Effector memory CD8-positive, alpha-beta T cell (primary cell): ENCODE results near the gene CDH13.

Experiments used
- ATAC-seq: fragments of 150-1000 bp; cut with Tn5 transposase; replicated peaks from 2 replicates; pipeline ENCODE4 v1.10.0; 2021; ENCODE audit warnings: mild to moderate bottlenecking, moderate library complexity
- DNase-seq, 3 experiments: peaks; one replicate each; pipeline ENCODE4 v3.0.0; 2021
- H3K27ac Mint-ChIP-seq, 2 donors: one replicate each; pipeline ENCODE4 v1.8.0; 2022; ENCODE audit warnings: mild to moderate bottlenecking in 2 of 2, mixed read lengths in 2 of 2, moderate library complexity in 2 of 2
- H3K27me3 Mint-ChIP-seq, 2 donors: one replicate each; pipeline ENCODE4 v1.8.0; 2022; ENCODE audit warnings: mixed read lengths in 2 of 2
- H3K36me3 Mint-ChIP-seq: one replicate; pipeline ENCODE4 v1.8.0; 2022; ENCODE audit warnings: mild to moderate bottlenecking, moderate library complexity, mixed read lengths; ENCODE audit not compliant: insufficient read depth
- H3K4me1 Mint-ChIP-seq, 2 donors: one replicate each; pipeline ENCODE4 v1.8.0; 2022; ENCODE audit warnings: low read depth in 2 of 2, mixed read lengths in 2 of 2
- H3K4me3 Mint-ChIP-seq, 2 donors: one replicate each; pipeline ENCODE4 v1.8.0; 2022; ENCODE audit warnings: mild to moderate bottlenecking in 2 of 2, mixed read lengths in 2 of 2, moderate library complexity in 2 of 2
- H3K9me3 Mint-ChIP-seq, 2 donors: one replicate each; pipeline ENCODE4 v1.8.0; 2022; ENCODE audit warnings: mixed read lengths in 2 of 2

The CDH13 gene

GRCh38 chr16:83651871-83652270 is 1025.1 kb downstream of the CDH13 start:
- H3K9me3 Mint-ChIP-seq, result no peaks in the 10 kb centered on the region
- no peak overlapping the region for H3K27ac Mint-ChIP-seq
- no peak for DNase-seq
- H3K36me3 Mint-ChIP-seq, result peaks cover 3% of the 10 kb centered on the region
- H3K4me3 Mint-ChIP-seq, result no peak overlapping the region
- H3K4me1 Mint-ChIP-seq, result no peaks in the 10 kb centered on the region
- ATAC-seq, result no peak
- H3K27me3 Mint-ChIP-seq, result peaks cover 0 to 20% of the 10 kb centered on the region in 2 donors

- no peak for DNase-seq
These were observed 1026.2 kb downstream of the CDH13 start for GRCh38 chr16:83652943-83653342.

GRCh38 chr16:83653785-83654184 is 1027.0 kb downstream of the CDH13 start:
- no peak overlapping the region for H3K4me3 Mint-ChIP-seq
- ATAC-seq (no peak), DNase-seq (no peak)
- peaks cover 3% of the 10 kb centered on the region for H3K36me3 Mint-ChIP-seq
- H3K9me3 Mint-ChIP-seq, result no peaks in the 10 kb centered on the region
- H3K27me3 Mint-ChIP-seq, result peaks cover 0 to 20% of the 10 kb centered on the region in 2 donors
- H3K4me1 Mint-ChIP-seq, result no peaks in the 10 kb centered on the region
- H3K27ac Mint-ChIP-seq, result no peak overlapping the region

More at GRCh38 chr16:83652943-83653342, 1026.2 kb downstream of the CDH13 start:
- Mint-ChIP-seq H3K27me3 (peaks cover 0 to 20% of the 10 kb centered on the region in 2 donors), H3K4me3 (no peak overlapping the region), H3K27ac (no peak overlapping the region), H3K36me3 (peaks cover 3% of the 10 kb centered on the region), H3K9me3 (no peaks in the 10 kb centered on the region), H3K4me1 (no peaks in the 10 kb centered on the region)
- ATAC-seq, result no peak

- Mint-ChIP-seq H3K27ac (no peak overlapping the region), H3K36me3 (no peaks in the 10 kb centered on the region), H3K4me3 (no peak overlapping the region), H3K4me1 (no peaks in the 10 kb centered on the region), H3K27me3 (peaks cover 0 to 20% of the 10 kb centered on the region in 2 donors), H3K9me3 (peaks cover 0 to 4% of the 10 kb centered on the region in 2 donors)
- ATAC-seq (no peak), DNase-seq (no peak)
These were observed 1033.5 kb downstream of the CDH13 start for GRCh38 chr16:83660282-83660681.

- H3K4me3 Mint-ChIP-seq, result no peak overlapping the region
- H3K4me1 Mint-ChIP-seq, result no peaks in the 10 kb centered on the region
- H3K36me3 Mint-ChIP-seq, result no peaks in the 10 kb centered on the region
- DNase-seq (no peak), ATAC-seq (no peak)
- peaks cover 0 to 5% of the 10 kb centered on the region in 2 donors for H3K9me3 Mint-ChIP-seq
- H3K27ac Mint-ChIP-seq, result no peak overlapping the region
- peaks cover 0 to 10% of the 10 kb centered on the region in 2 donors for H3K27me3 Mint-ChIP-seq
These were observed 1034.9 kb downstream of the CDH13 start for GRCh38 chr16:83661656-83662055.

GRCh38 chr16:83666449-83666848 is 1039.7 kb downstream of the CDH13 start:
- Mint-ChIP-seq H3K4me1 (no peaks in the 10 kb centered on the region), H3K27me3 (peaks cover 0 to 10% of the 10 kb centered on the region in 2 donors), H3K4me3 (no peak overlapping the region), H3K27ac (no peak overlapping the region), H3K9me3 (peaks cover 0 to 5% of the 10 kb centered on the region in 2 donors), H3K36me3 (no peaks in the 10 kb centered on the region)
- DNase-seq (no peak), ATAC-seq (no peak)

- H3K36me3 Mint-ChIP-seq, result no peaks in the 10 kb centered on the region
- ATAC-seq (no peak), DNase-seq (no peak)
- H3K27me3 Mint-ChIP-seq, result peaks cover 0 to 12% of the 10 kb centered on the region in 2 donors
- peaks cover 0 to 2% of the 10 kb centered on the region in 2 donors for H3K9me3 Mint-ChIP-seq
- no peaks in the 10 kb centered on the region for H3K4me1 Mint-ChIP-seq
- H3K4me3 Mint-ChIP-seq, result no peak overlapping the region
- no peak overlapping the region for H3K27ac Mint-ChIP-seq
These were observed 1042.7 kb downstream of the CDH13 start for GRCh38 chr16:83669456-83669855.

- ATAC-seq (no peak), DNase-seq (no peak)
- H3K9me3 Mint-ChIP-seq, result no peaks in the 10 kb centered on the region
- peaks cover 5 to 31% of the 10 kb centered on the region in 2 donors for H3K27me3 Mint-ChIP-seq
- H3K27ac Mint-ChIP-seq, result no peak overlapping the region
- H3K4me1 Mint-ChIP-seq, result no peaks in the 10 kb centered on the region
- no peaks in the 10 kb centered on the region for H3K36me3 Mint-ChIP-seq
- no peak overlapping the region for H3K4me3 Mint-ChIP-seq
These were observed 1048.3 kb downstream of the CDH13 start for GRCh38 chr16:83674931-83675535.

GRCh38 chr16:83676086-83676485 is 1049.3 kb downstream of the CDH13 start:
- peaks cover 5 to 32% of the 10 kb centered on the region in 2 donors for H3K27me3 Mint-ChIP-seq
- H3K27ac Mint-ChIP-seq, result no peak overlapping the region
- H3K4me1 Mint-ChIP-seq, result no peaks in the 10 kb centered on the region
- no peaks in the 10 kb centered on the region for H3K9me3 Mint-ChIP-seq
- no peak for ATAC-seq
- no peaks in the 10 kb centered on the region for H3K36me3 Mint-ChIP-seq
- no peak for DNase-seq
- H3K4me3 Mint-ChIP-seq, result no peak overlapping the region

- no peak for ATAC-seq
- Mint-ChIP-seq H3K27me3 (peaks cover 23 to 37% of the 10 kb centered on the region in 2 donors), H3K36me3 (peaks cover 3% of the 10 kb centered on the region), H3K4me1 (peaks cover 0 to 2% of the 10 kb centered on the region in 2 donors), H3K27ac (no peak overlapping the region), H3K9me3 (no peaks in the 10 kb centered on the region), H3K4me3 (no peak overlapping the region)
- no peak for DNase-seq
These were observed 1054.2 kb downstream of the CDH13 start for GRCh38 chr16:83680980-83681379.

- peaks cover 23 to 32% of the 10 kb centered on the region in 2 donors for H3K27me3 Mint-ChIP-seq
- no peaks in the 10 kb centered on the region for H3K9me3 Mint-ChIP-seq
- no peak overlapping the region for H3K27ac Mint-ChIP-seq
- no peak overlapping the region for H3K4me3 Mint-ChIP-seq
- no peak for DNase-seq
- peaks cover 0 to 2% of the 10 kb centered on the region in 2 donors for H3K4me1 Mint-ChIP-seq
- ATAC-seq, result no peak
- H3K36me3 Mint-ChIP-seq, result peaks cover 3% of the 10 kb centered on the region
These were observed 1054.7 kb downstream of the CDH13 start for GRCh38 chr16:83681381-83681956.

- H3K27me3 Mint-ChIP-seq, result peaks cover 23 to 24% of the 10 kb centered on the region in 2 donors
- no peaks in the 10 kb centered on the region for H3K9me3 Mint-ChIP-seq
- H3K27ac Mint-ChIP-seq, result no peak overlapping the region
- ATAC-seq (no peak), DNase-seq (no peak)
- peaks cover 0 to 2% of the 10 kb centered on the region in 2 donors for H3K4me1 Mint-ChIP-seq
- H3K36me3 Mint-ChIP-seq, result peaks cover 3% of the 10 kb centered on the region
- no peak overlapping the region for H3K4me3 Mint-ChIP-seq
These were observed 1055.5 kb downstream of the CDH13 start for GRCh38 chr16:83682116-83682867.

GRCh38 chr16:83682868-83683235 is 1056.1 kb downstream of the CDH13 start:
- ATAC-seq (no peak), DNase-seq (no peak)
- H3K27ac Mint-ChIP-seq, result no peak overlapping the region
- peaks cover 23 to 24% of the 10 kb centered on the region in 2 donors for H3K27me3 Mint-ChIP-seq
- no peaks in the 10 kb centered on the region for H3K9me3 Mint-ChIP-seq
- H3K36me3 Mint-ChIP-seq, result peaks cover 3% of the 10 kb centered on the region
- peaks cover 0 to 2% of the 10 kb centered on the region in 2 donors for H3K4me1 Mint-ChIP-seq
- no peak overlapping the region for H3K4me3 Mint-ChIP-seq
